B cell (primary cell): ENCODE data around the gene ABCA7. TPM values are rescaled to one million over a fixed set of nuclear protein-coding genes. Genes with fewer than 3 reads are reported as not detected.

Experiments used
- ATAC-seq: fragments of 200-7000 bp; cut with Tn5 transposase; one replicate; pipeline ENCODE4 v1.10.0; 2021; ENCODE audit warnings: low read depth, mild to moderate bottlenecking, moderate number of reproducible peaks, moderate library complexity
- CTCF ChIA-PET: fragments of 350-600 bp; sonication (Branson Sonifier 250); formaldehyde crosslinking; loops from one replicate; lab custom pipeline; 2021; ENCODE audit warnings: antibody characterized with exemption, inconsistent platforms; lab: Charles Lee
- POLR2A ChIA-PET: fragments of 350-600 bp; sonication (Branson Sonifier 250); formaldehyde crosslinking; loops from one replicate; lab custom pipeline; 2021; ENCODE audit warnings: antibody characterized with exemption; lab: Charles Lee
- DNase-seq: peaks from one replicate; pipeline ENCODE4 v3.0.0; 2013
- H2AFZ ChIP-seq: 2 replicates; pipeline ENCODE4 v1.6.1; 2012; ENCODE audit warnings: mild to moderate bottlenecking, low read depth, low read length; ENCODE audit not compliant: insufficient read depth, poor library complexity, severe bottlenecking
- H3K27ac ChIP-seq, 2 donors: 1 replicate in 1 of 2; 2 replicates in 1 of 2; pipeline ENCODE4 v1.5.1; 2012 to 2013; ENCODE audit warnings: low read length in 2 of 2, mild to moderate bottlenecking in 2 of 2, moderate library complexity in 1 of 2
- H3K27me3 ChIP-seq, 4 experiments: fragments of 200-600 bp in 1 of 4; sonication (generic) in 1 of 4; replicated peaks in 1 of 4; 1 replicate in 2 of 4; 2 replicates in 2 of 4; pipeline versions ENCODE4 v1.6.1 to v1.7.0; 2013 to 2016; ENCODE audit warnings: low read length in 3 of 4, mild to moderate bottlenecking in 2 of 4, mixed read lengths in 1 of 4, moderate library complexity in 1 of 4; ENCODE audit not compliant: insufficient read depth in 4 of 4, control insufficient read depth in 3 of 4; ENCODE audit errors: control extremely low read depth in 1 of 4
- H3K36me3 ChIP-seq, 2 experiments: replicated peaks in 1 of 2; 1 replicate in 1 of 2; 2 replicates in 1 of 2; pipeline versions ENCODE4 v1.6.1 to v1.7.1; 2013; ENCODE audit warnings: low read length in 1 of 2; ENCODE audit not compliant: insufficient read depth in 2 of 2, control insufficient read depth in 1 of 2; ENCODE audit errors: control extremely low read depth in 1 of 2, extremely low read depth in 1 of 2
- H3K4me1 ChIP-seq, 2 donors: fragments of 200-600 bp in 1 of 2; sonication (generic) in 1 of 2; 1 replicate in 1 of 2; 2 replicates in 1 of 2; pipeline versions ENCODE4 v1.5.1 to v1.6.1; 2013 to 2017; ENCODE audit warnings: low read length in 2 of 2; ENCODE audit not compliant: control insufficient read depth in 2 of 2, insufficient read depth in 2 of 2
- H3K4me2 ChIP-seq: replicated peaks from 2 replicates; pipeline ENCODE3; 2012; ENCODE audit warnings: mild to moderate bottlenecking, low read depth, low read length; ENCODE audit not compliant: poor library complexity, severe bottlenecking
- H3K4me3 ChIP-seq, 5 experiments: fragments of 200-600 bp in 1 of 5; sonication (generic) in 1 of 5; 1 replicate in 3 of 5; 2 replicates in 2 of 5; pipeline versions ENCODE4 v1.5.1 to v1.7.0; 2011 to 2016; ENCODE audit warnings: low read length in 4 of 5, mild to moderate bottlenecking in 4 of 5, low read depth in 2 of 5, control low read depth in 1 of 5, moderate library complexity in 1 of 5; ENCODE audit not compliant: insufficient read depth in 1 of 5; ENCODE audit errors: control extremely low read depth in 1 of 5, extremely low read depth in 1 of 5
- H3K79me2 ChIP-seq: fragments of 200-600 bp; sonication (generic); one replicate; pipeline ENCODE4 v1.6.0; 2016; ENCODE audit warnings: low read length; ENCODE audit not compliant: control insufficient read depth, insufficient read depth
- H3K9ac ChIP-seq: fragments of 200-600 bp; sonication (generic); 2 replicates; pipeline ENCODE4 v1.6.1; 2017; ENCODE audit warnings: mild to moderate bottlenecking, low read length, moderate library complexity
- H3K9me3 ChIP-seq, 3 donors: one replicate each; pipeline versions ENCODE4 v1.6.1 to v1.7.1; 2013; ENCODE audit warnings: low read length in 2 of 3; ENCODE audit not compliant: control insufficient read depth in 2 of 3, insufficient read depth in 1 of 3; ENCODE audit errors: control extremely low read depth in 1 of 3
- H4K20me1 ChIP-seq: 2 replicates; pipeline ENCODE4 v1.6.0; 2012; ENCODE audit warnings: mild to moderate bottlenecking, low read length; ENCODE audit not compliant: insufficient read depth, control insufficient read depth, poor library complexity, severe bottlenecking
- H3K27ac Mint-ChIP-seq: one replicate; pipeline ENCODE4 v1.8.0; 2021; ENCODE audit warnings: mixed read lengths
- H3K27me3 Mint-ChIP-seq: one replicate; pipeline ENCODE4 v1.8.0; 2021; ENCODE audit warnings: mixed read lengths
- H3K4me1 Mint-ChIP-seq: one replicate; pipeline ENCODE4 v1.8.0; 2021; ENCODE audit warnings: mixed read lengths
- H3K4me3 Mint-ChIP-seq: one replicate; pipeline ENCODE4 v1.8.0; 2021; ENCODE audit warnings: mixed read lengths
- H3K9me3 Mint-ChIP-seq: one replicate; pipeline ENCODE4 v1.8.0; 2022; ENCODE audit warnings: mixed read lengths; ENCODE audit not compliant: insufficient read depth
- CTCF ChIP-seq: fragments of 200-600 bp; IDR thresholded peaks from one replicate; pipeline ENCODE4 v1.8.0; 2022; ENCODE audit warnings: antibody characterized with exemption, mild to moderate bottlenecking
- EZH2 ChIP-seq: IDR thresholded peaks from 2 replicates; pipeline ENCODE4 v1.6.1; 2012; ENCODE audit warnings: borderline replicate concordance, low read depth, mild to moderate bottlenecking, moderate library complexity, low read length; ENCODE audit not compliant: insufficient read depth, poor library complexity, severe bottlenecking
- WGBS: methylation state at CpG from one replicate; pipeline ENCODE4 v1.1.5; 2013; ENCODE audit warnings: missing lambda C conversion rate; ENCODE audit not compliant: insufficient coverage; 5-methylcytosine and 5-hydroxymethylcytosine counted together
- intact Hi-C: fragments of 100-400 bp; cut with micrococcal nuclease; formaldehyde crosslinking; loops from one replicate; pipeline ENCODE4 v1.10.0; 2022
- polyA plus RNA-seq: library from polyadenylated mRNA; depleted of rRNA; stranded (reverse); fragments of >200 nt; gene quantifications from 2 replicates; pipeline ENCODE4 v1.2.3, GENCODE V29; 2012
- total RNA-seq, 2 donors: library from RNA; stranded (reverse); fragments of 120-200 nt in 1 of 2; gene quantifications; 1 replicate in 1 of 2; 2 replicates in 1 of 2; pipeline versions ENCODE4 v1.2.3 to v1.2.4, GENCODE V29; 2013 to 2022

Gene ABCA7
- total and polyA plus RNA-seq, 2 donors (not counting 1 experiment from before 2014, with no cell fraction given): 192 to 281 TPM

DNA sequence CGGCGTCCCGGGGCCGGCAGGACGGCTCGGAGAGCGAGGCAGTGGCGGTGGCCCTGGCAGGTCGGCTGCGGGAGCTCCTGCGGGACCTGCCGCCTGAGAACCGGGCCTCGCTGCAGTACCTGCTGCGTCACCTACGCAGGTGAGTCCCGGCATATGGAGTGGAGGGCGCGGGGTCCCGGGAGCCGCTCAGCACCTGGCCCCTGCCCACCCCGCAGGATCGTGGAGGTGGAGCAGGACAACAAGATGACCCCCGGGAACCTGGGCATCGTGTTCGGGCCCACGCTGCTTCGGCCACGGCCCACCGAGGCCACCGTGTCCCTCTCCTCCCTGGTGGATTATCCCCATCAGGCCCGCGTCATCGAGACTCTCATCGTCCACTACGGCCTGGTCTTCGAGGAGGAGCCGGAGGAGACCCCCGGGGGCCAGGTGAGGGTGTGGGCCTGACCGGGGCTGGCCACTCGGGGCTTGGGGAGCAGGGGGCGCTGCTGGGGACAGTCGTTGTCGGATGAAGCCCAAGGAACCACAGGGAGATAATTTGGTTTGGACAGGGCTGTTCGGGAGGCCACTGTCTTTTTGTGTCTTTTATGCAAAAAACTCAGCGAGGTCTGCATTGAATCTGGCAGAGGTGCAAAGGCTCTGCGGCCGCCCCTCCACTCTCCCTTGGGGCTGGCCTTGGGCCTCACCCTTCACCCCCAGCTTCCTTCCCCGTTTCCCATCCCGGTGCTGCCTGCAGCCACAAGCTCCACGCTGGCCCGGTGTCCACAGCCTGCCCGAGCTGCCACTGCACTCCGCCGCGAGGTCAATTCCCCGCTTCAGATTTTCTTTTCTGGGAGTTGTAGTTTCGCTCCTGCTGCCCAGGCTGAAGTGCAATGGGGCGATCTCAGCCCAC is 43.3 kb downstream of the ABCA7 start:
- peaks cover 0 to 87% of the 10 kb centered on the region in 2 experiments for H3K36me3 ChIP-seq
- no peaks in the 10 kb centered on the region for H3K27me3 ChIP-seq
- no peaks in the 10 kb centered on the region for H3K9me3 Mint-ChIP-seq
- 90% methylated on average over 58 of the region's 59 CpGs for WGBS
- ChIA-PET POLR2A (interaction anchor here (0.5 to 8.4 kb wide), 9 partner anchors 8 to 287 kb away, joined by 3 to 97 read pairs (median 6); partner anchors contain the start of gene ARHGAP45), CTCF (interaction anchor here (0.6 to 1.7 kb wide), 2 partner anchors 18 to 95 kb away, joined by 3 to 8 read pairs; no protein-coding TSS in a partner anchor)
- peaks cover 95% of the 10 kb centered on the region for H4K20me1 ChIP-seq
- ATAC-seq (no peak), DNase-seq (no peak)
- H2AFZ ChIP-seq: no peak overlapping the region
- TF ChIP-seq EZH2: no peak
- TF ChIP-seq CTCF: no peak
- peaks cover 33 to 67% of the 10 kb centered on the region in 2 donors for H3K4me1 ChIP-seq
- H3K9ac ChIP-seq: no peak overlapping the region
- H3K79me2 ChIP-seq: peaks cover 32% of the 10 kb centered on the region
- H3K27me3 Mint-ChIP-seq: no peaks in the 10 kb centered on the region
- peak overlapping the region; percentile 67 for H3K27ac Mint-ChIP-seq
- H3K4me3 Mint-ChIP-seq: no peak overlapping the region
- no peak overlapping the region for H3K27ac ChIP-seq
- H3K9me3 ChIP-seq: no peaks in the 10 kb centered on the region
- H3K4me2 ChIP-seq: peak overlapping the region; percentile 3
- H3K4me3 ChIP-seq: no peak overlapping the region
- intact Hi-C loops: no loop called here
- H3K4me1 Mint-ChIP-seq: peaks cover 36% of the 10 kb centered on the region
